Glutamatergic neuron (in vitro differentiated cells): ENCODE results near the gene RPS6KA2. TPM values are rescaled to one million over a fixed set of nuclear protein-coding genes. Genes with fewer than 3 reads are reported as not detected.
"Not testable (repeated sequence)": the region's sequence is repeated elsewhere in the genome, so short reads cannot be mapped to it uniquely, and the experiment has no call there.

Experiments
- DNase-seq: peaks from one replicate; pipeline ENCODE4 v3.0.0; 2022
- H3K27ac Mint-ChIP-seq: one replicate; pipeline ENCODE4 v1.8.0; 2020; ENCODE audit warnings: mild to moderate bottlenecking, mixed read lengths, inconsistent platforms; ENCODE audit not compliant: unreplicated experiment
- H3K27me3 Mint-ChIP-seq: one replicate; pipeline ENCODE4 v1.8.0; 2020; ENCODE audit warnings: mild to moderate bottlenecking, moderate library complexity, mixed read lengths, inconsistent platforms; ENCODE audit not compliant: unreplicated experiment
- H3K36me3 Mint-ChIP-seq: one replicate; pipeline ENCODE4 v1.8.0; 2020; ENCODE audit warnings: mild to moderate bottlenecking, mixed read lengths, inconsistent platforms; ENCODE audit not compliant: unreplicated experiment
- H3K4me1 Mint-ChIP-seq: one replicate; pipeline ENCODE4 v1.8.0; 2020; ENCODE audit warnings: mild to moderate bottlenecking, low read depth, mixed read lengths, inconsistent platforms; ENCODE audit not compliant: unreplicated experiment
- H3K4me3 Mint-ChIP-seq: one replicate; pipeline ENCODE4 v1.8.0; 2020; ENCODE audit warnings: mild to moderate bottlenecking, mixed read lengths, inconsistent platforms; ENCODE audit not compliant: unreplicated experiment
- H3K9me3 Mint-ChIP-seq: one replicate; pipeline ENCODE4 v1.8.0; 2020; ENCODE audit warnings: mild to moderate bottlenecking, moderate library complexity, mixed read lengths, inconsistent platforms; ENCODE audit not compliant: unreplicated experiment
- total RNA-seq: library from RNA; stranded (reverse); fragmentation: NEBNext Ultra II Directional; extraction: Animal tissue kit (Norgen Biotek cat#: 25700); gene quantifications from one replicate; pipeline ENCODE4 v1.2.1, GENCODE V29; 2021; ENCODE audit not compliant: unreplicated experiment
- TF ChIP-seq, protein P1 (sequence below): fragments of 200-600 bp; sonication (generic); IDR thresholded peaks from one replicate; pipeline ENCODE4 v1.5.0; 2021; ENCODE audit not compliant: partially characterized antibody, unreplicated experiment

Gene RPS6KA2
- total RNA-seq, 1 donor from 2014 or later: 109 TPM

DNA sequence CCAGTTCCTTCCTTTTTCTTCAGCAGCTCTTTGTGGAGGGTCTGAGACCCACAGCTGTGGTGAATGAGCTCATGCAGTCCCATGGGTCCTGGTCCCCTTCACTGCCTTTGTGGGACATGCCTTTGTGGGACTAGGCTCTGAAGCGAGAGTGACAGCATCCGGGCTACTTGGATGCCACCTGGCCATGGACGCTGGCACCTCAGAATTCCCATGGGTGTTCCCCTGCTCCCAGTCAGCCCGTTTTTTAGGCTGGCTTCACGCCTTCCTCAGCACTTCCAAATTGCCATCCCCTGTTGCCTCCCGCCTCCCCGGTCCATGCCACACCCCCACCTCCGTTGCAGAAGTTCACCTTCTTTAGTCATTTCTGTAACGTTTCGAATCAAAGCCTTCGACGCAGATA lies 85.7 kb downstream of the RPS6KA2 start:
- peak; percentile 34 for DNase-seq
- peak overlapping the region; percentile 88 for H3K27ac Mint-ChIP-seq
- peaks cover 1% of the 10 kb centered on the region for H3K9me3 Mint-ChIP-seq
- H3K27me3 Mint-ChIP-seq: peaks cover 7% of the 10 kb centered on the region
- TF ChIP-seq, protein P1, sequence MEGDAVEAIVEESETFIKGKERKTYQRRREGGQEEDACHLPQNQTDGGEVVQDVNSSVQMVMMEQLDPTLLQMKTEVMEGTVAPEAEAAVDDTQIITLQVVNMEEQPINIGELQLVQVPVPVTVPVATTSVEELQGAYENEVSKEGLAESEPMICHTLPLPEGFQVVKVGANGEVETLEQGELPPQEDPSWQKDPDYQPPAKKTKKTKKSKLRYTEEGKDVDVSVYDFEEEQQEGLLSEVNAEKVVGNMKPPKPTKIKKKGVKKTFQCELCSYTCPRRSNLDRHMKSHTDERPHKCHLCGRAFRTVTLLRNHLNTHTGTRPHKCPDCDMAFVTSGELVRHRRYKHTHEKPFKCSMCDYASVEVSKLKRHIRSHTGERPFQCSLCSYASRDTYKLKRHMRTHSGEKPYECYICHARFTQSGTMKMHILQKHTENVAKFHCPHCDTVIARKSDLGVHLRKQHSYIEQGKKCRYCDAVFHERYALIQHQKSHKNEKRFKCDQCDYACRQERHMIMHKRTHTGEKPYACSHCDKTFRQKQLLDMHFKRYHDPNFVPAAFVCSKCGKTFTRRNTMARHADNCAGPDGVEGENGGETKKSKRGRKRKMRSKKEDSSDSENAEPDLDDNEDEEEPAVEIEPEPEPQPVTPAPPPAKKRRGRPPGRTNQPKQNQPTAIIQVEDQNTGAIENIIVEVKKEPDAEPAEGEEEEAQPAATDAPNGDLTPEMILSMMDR: no peak
- H3K4me3 Mint-ChIP-seq: peak overlapping the region; percentile 67
- peaks cover 48% of the 10 kb centered on the region for H3K4me1 Mint-ChIP-seq
- H3K36me3 Mint-ChIP-seq: no peaks in the 10 kb centered on the region

GRCh38 chr6:166540631-166541331 lies 86.3 kb downstream of the RPS6KA2 start:
- DNase-seq: no peak
- TF ChIP-seq, protein P1: no peak
- peaks cover 7% of the 10 kb centered on the region for H3K27me3 Mint-ChIP-seq
- peak overlapping the region; percentile 67 for H3K4me3 Mint-ChIP-seq
- peaks cover 45% of the 10 kb centered on the region for H3K4me1 Mint-ChIP-seq
- peak overlapping the region; percentile 88 for H3K27ac Mint-ChIP-seq
- no peaks in the 10 kb centered on the region for H3K36me3 Mint-ChIP-seq
- peaks cover 1% of the 10 kb centered on the region for H3K9me3 Mint-ChIP-seq

- H3K27ac Mint-ChIP-seq: peak overlapping the region; percentile 23
- H3K9me3 Mint-ChIP-seq: peaks cover 1% of the 10 kb centered on the region
- TF ChIP-seq, protein P1: no peak
- no peak overlapping the region for H3K4me3 Mint-ChIP-seq
- peaks cover 7% of the 10 kb centered on the region for H3K27me3 Mint-ChIP-seq
- no peak for DNase-seq
- H3K4me1 Mint-ChIP-seq: peaks cover 38% of the 10 kb centered on the region
- peaks cover 4% of the 10 kb centered on the region for H3K36me3 Mint-ChIP-seq
Observed at GRCh38 chr6:166539543-166539942, 87.5 kb downstream of the RPS6KA2 start.

DNA sequence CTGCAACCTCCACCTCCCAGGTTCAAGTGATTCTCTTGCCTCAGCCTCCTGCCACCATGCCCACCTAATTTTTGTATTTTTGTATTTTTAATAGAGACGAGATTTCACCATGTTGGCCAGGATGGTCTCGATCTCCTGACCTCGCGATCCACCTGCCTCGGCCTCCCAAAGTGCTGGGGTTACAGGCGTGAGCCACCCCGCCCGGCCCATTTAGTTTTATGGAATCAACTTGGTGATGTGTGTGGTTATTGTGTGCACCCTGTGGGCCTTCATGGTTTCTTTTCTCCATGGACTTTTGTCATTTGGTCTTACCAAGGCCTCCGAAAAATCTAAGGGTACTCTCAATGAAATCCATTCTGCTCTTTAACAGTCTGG lies 88.1 kb downstream of the RPS6KA2 start:
- H3K9me3 Mint-ChIP-seq, H3K36me3 Mint-ChIP-seq, H3K27me3 Mint-ChIP-seq, DNase-seq, H3K27ac Mint-ChIP-seq, H3K4me3 Mint-ChIP-seq: not testable (repeated sequence)
- peaks cover 33% of the 10 kb centered on the region for H3K4me1 Mint-ChIP-seq

GRCh38 chr6:166538297-166539010 lies 88.6 kb downstream of the RPS6KA2 start:
- Mint-ChIP-seq H3K27ac (no peak overlapping the region), H3K27me3 (peaks cover 7% of the 10 kb centered on the region), H3K4me1 (peaks cover 27% of the 10 kb centered on the region), H3K36me3 (peaks cover 4% of the 10 kb centered on the region), H3K9me3 (peaks cover 1% of the 10 kb centered on the region), H3K4me3 (no peak overlapping the region)
- no peak for DNase-seq
- TF ChIP-seq, protein P1: no peak
